ENCODE data around the gene SPON2. TPM values are rescaled to one million over a fixed set of nuclear protein-coding genes. Genes with fewer than 3 reads are reported as not detected.

SPON2 gene
- polyA plus RNA-seq, 1 donor (not counting 4 experiments of a cell fraction or from before 2014, with no cell fraction given), result 3.3 TPM

GRCh38 chr4:1218634-1219565, 46.5 kb upstream of the SPON2 start:
- Histone ChIP-seq H3K4me2 (ENCODE audit: control insufficient read depth, extremely low read depth, insufficient read depth, low read depth, low read length) (peak overlapping the region; percentile 86), H3K4me1 (ENCODE audit: control insufficient read depth, extremely low read depth, insufficient read depth, low read length) (peaks cover 29% of the 10 kb centered on the region), H3K79me2 (ENCODE audit: control insufficient read depth, insufficient read depth, low read length) (peaks cover 3% of the 10 kb centered on the region), H2AFZ (ENCODE audit: control insufficient read depth, low read length) (no peak overlapping the region), H3K9me1 (ENCODE audit: control insufficient read depth, extremely low read depth, insufficient read depth, low read length) (peaks cover 5% of the 10 kb centered on the region), H3K9ac (ENCODE audit: control insufficient read depth, extremely low read depth, insufficient read depth, low read length) (peak overlapping the region; percentile 14), H3K4me3 (ENCODE audit: control insufficient read depth in 2 of 3, extremely low read depth in 1 of 3, insufficient read depth in 2 of 3, low read depth in 1 of 3, low read length in 3 of 3) (peak overlapping the region in 2 of 3 experiments; percentile 44 to 54), H3K27me3 (ENCODE audit: control insufficient read depth, extremely low read depth, insufficient read depth, low read length) (no peaks in the 10 kb centered on the region), H3K36me3 (ENCODE audit: control insufficient read depth in 2 of 2, extremely low read depth in 1 of 2, insufficient read depth in 2 of 2, low read length in 2 of 2) (peaks cover 21 to 31% of the 10 kb centered on the region in 2 experiments), H4K20me1 (ENCODE audit: control insufficient read depth, extremely low read depth, insufficient read depth, low read length) (peaks cover 4% of the 10 kb centered on the region), H3K27ac (ENCODE audit: control insufficient read depth, insufficient read depth, low read length) (peak overlapping the region; percentile 65), H3K9me3 (ENCODE audit: control insufficient read depth, low read depth, low read length) (no peaks in the 10 kb centered on the region)
- TF ChIP-seq EZH2 (IDR thresholded peaks at IDR 0.05; ENCODE audit: low read length), result no peak
- TF ChIP-seq, protein P1, sequence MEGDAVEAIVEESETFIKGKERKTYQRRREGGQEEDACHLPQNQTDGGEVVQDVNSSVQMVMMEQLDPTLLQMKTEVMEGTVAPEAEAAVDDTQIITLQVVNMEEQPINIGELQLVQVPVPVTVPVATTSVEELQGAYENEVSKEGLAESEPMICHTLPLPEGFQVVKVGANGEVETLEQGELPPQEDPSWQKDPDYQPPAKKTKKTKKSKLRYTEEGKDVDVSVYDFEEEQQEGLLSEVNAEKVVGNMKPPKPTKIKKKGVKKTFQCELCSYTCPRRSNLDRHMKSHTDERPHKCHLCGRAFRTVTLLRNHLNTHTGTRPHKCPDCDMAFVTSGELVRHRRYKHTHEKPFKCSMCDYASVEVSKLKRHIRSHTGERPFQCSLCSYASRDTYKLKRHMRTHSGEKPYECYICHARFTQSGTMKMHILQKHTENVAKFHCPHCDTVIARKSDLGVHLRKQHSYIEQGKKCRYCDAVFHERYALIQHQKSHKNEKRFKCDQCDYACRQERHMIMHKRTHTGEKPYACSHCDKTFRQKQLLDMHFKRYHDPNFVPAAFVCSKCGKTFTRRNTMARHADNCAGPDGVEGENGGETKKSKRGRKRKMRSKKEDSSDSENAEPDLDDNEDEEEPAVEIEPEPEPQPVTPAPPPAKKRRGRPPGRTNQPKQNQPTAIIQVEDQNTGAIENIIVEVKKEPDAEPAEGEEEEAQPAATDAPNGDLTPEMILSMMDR (optimal IDR thresholded peaks at IDR 0.05 in 1 of 3, IDR thresholded peaks at IDR 0.05 in 1 of 3, conservative IDR thresholded peaks at IDR 0.05 in 1 of 3; ENCODE audit: extremely low read depth in 1 of 3, insufficient read depth in 2 of 3, low read length in 3 of 3), result no peak
- DNase-seq (ENCODE audit: low read depth, low spot score) (peak; percentile 15), FAIRE-seq (peak; percentile 73)
- dilution Hi-C loops (cut with MboI; ENCODE audit: extremely low pct_ligation_motif_present, low sequenced_read_pairs), result no loop called here

DNA sequence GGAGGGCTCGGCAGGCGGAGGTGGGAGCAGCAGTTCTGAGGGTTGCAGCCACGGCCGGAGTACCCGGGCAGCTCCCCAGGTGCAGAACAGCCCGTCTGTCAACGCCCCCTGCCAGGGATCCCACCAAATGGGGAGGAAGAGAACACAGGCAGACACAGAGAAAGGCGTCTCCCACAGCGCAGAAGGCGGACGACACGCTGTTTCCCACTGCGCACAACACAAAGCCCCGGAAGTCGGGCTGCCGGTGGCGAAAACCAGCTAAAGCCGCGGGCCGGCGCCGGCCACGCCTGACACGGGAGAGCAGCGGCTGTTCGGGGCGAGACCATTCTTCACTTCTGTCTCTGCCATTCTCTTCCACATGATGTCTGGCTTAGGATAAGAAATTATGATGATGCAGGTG, 45.0 kb upstream of the SPON2 start:
- no peak overlapping the region for H3K4me3 ChIP-seq (ENCODE audit: control insufficient read depth in 2 of 3, extremely low read depth in 1 of 3, insufficient read depth in 2 of 3, low read depth in 1 of 3, low read length in 3 of 3)
- H3K27ac ChIP-seq (ENCODE audit: control insufficient read depth, insufficient read depth, low read length), result no peak overlapping the region
- no peaks in the 10 kb centered on the region for H3K9me3 ChIP-seq (ENCODE audit: control insufficient read depth, low read depth, low read length)
- H3K9ac ChIP-seq (ENCODE audit: control insufficient read depth, extremely low read depth, insufficient read depth, low read length), result no peak overlapping the region
- peaks cover 5% of the 10 kb centered on the region for H3K9me1 ChIP-seq (ENCODE audit: control insufficient read depth, extremely low read depth, insufficient read depth, low read length)
- DNase-seq (ENCODE audit: low read depth, low spot score), result no peak
- H3K36me3 ChIP-seq (ENCODE audit: control insufficient read depth in 2 of 2, extremely low read depth in 1 of 2, insufficient read depth in 2 of 2, low read length in 2 of 2), result peaks cover 28 to 34% of the 10 kb centered on the region in 2 experiments
- H3K4me2 ChIP-seq (ENCODE audit: control insufficient read depth, extremely low read depth, insufficient read depth, low read depth, low read length), result no peak overlapping the region
- no peak for FAIRE-seq
- H2AFZ ChIP-seq (ENCODE audit: control insufficient read depth, low read length), result no peak overlapping the region
- H3K27me3 ChIP-seq (ENCODE audit: control insufficient read depth, extremely low read depth, insufficient read depth, low read length), result no peaks in the 10 kb centered on the region
- peaks cover 19% of the 10 kb centered on the region for H3K4me1 ChIP-seq (ENCODE audit: control insufficient read depth, extremely low read depth, insufficient read depth, low read length)
- H4K20me1 ChIP-seq (ENCODE audit: control insufficient read depth, extremely low read depth, insufficient read depth, low read length), result peaks cover 4% of the 10 kb centered on the region
- TF ChIP-seq EZH2 (IDR thresholded peaks at IDR 0.05; ENCODE audit: low read length), result no peak
- TF ChIP-seq, protein P1 (optimal IDR thresholded peaks at IDR 0.05 in 1 of 3, IDR thresholded peaks at IDR 0.05 in 1 of 3, conservative IDR thresholded peaks at IDR 0.05 in 1 of 3; ENCODE audit: extremely low read depth in 1 of 3, insufficient read depth in 2 of 3, low read length in 3 of 3), result no peak
- H3K79me2 ChIP-seq (ENCODE audit: control insufficient read depth, insufficient read depth, low read length), result peaks cover 3% of the 10 kb centered on the region
- dilution Hi-C loops (cut with MboI; ENCODE audit: extremely low pct_ligation_motif_present, low sequenced_read_pairs), result no loop called here

All from keratinocyte (primary cell).